ENCODE results near the gene SEL1L3.
"Not testable (repeated sequence)": the region's sequence is repeated elsewhere in the genome, so short reads cannot be mapped to it uniquely, and the experiment has no call there.

SEL1L3 gene

DNA sequence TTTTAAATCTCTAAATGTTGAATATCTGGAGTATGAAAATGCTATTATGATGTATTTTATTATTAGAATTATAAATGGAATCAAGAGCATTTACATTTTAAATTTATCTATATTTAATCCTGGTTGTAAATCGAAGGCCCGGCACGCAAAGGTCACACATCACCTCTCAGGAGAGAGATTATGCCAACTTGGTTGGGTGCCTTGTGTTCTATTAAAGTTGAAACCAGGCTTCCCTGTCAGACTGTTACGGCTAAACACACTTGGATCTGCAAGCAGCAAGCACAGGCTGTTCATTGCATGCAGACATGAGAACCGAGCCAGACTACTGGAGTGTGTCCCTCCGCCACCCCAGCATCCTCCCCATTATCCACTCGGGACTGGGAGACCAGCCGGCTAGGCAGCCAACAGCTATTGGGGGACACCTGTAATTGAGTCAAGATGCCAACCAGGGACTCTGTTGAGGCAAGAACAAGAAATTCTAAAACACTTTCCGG is 16.4 kb upstream of the SEL1L3 start:
- no peak for DNase-seq

GRCh38 chr4:25878676-25879075 is 15.9 kb upstream of the SEL1L3 start:
- no peak for DNase-seq

DNA sequence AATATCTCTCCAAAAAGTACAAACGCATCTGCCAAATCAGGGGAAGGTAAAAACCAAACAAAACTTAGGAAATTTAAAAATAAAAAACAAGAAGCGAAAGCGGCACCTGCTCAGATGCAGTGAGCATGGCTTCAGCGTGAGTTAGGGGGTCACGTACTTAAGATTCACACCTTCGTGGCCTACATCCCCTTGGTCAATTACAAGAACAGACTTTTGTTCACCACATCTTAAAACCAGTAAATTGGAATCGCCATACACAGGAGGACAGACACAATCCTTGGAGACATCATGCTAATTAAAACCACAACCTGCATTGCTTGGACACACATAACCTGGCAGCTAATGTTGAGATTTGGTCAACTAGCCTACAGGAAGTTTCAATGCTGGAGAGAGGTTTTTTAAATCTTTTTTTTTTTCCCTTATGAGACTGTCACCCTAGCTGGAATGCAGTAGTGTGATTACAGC is 12.5 kb upstream of the SEL1L3 start:
- DNase-seq: no peak

GRCh38 chr4:25874655-25875054 is 11.9 kb upstream of the SEL1L3 start:
- DNase-seq: no peak

DNA sequence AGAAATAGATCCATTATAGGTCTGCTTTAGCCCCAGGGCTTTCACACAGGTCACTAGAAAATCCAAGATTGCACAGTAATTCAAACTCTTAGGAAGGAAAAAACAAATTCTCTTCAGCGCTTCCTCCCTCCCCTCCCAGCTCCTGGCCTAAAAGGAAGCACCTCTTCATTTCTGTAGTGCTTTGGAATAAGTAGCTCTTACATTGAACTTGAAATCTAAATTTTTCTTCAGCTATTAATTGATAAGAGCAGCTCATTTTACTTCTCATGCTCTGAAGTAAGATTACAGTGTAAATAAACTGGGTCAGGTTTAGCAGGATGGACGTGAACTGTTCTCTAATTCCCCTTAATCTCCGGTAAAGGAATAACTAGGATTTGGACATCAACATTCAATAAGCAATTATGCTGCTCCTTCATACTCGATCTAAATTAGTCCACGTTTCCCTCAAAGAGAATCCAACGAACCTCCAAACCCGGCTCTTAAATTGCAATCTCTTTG is 10.9 kb upstream of the SEL1L3 start:
- no peak for DNase-seq

GRCh38 chr4:25872851-25873631 is 10.3 kb upstream of the SEL1L3 start:
- DNase-seq: no peak

DNA sequence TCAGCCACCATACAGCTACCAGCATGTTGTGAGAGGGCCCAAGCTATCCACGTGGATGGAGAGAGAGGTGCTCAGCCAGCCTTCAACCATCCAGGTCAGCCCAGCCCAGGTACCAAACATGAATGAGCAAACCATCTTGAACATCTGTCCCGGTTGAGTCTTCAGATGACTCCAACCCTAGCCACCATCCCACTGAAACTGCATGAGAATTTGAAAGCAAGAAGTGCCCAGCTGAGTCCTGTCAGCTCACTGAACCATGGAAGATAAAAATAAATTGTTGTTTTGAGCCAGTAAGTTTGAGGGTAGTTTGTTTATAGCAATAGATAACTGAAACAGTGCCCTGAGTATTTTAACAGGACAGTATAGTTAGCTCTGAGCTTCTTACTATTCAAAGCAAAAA is 7.3 kb upstream of the SEL1L3 start:
- no peak for DNase-seq

GRCh38 chr4:25867781-25868294 is 5.0 kb upstream of the SEL1L3 start:
- DNase-seq: no peak

DNA sequence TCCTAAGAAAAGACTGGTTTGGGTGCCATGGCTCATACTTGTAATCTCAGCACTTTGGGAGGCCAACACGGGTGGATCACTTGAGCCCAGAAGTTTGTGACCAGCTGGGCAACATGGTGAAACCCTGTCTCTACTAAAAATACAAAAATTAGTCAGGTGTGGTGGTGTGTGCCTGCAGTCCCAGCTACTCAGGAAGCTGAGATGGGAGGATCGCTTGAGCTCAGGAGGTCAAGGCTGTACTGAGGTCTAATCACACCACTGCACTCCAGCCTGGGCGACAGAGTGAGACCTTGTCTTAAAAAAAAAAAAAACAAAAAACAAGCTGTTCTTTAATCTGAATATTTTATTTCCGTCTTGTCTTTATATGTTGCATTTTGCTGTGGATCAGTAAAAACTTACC is 3.6 kb upstream of the SEL1L3 start:
- DNase-seq: not testable (repeated sequence)

GRCh38 chr4:25865586-25865985 is 2.8 kb upstream of the SEL1L3 start:
- DNase-seq: peak; percentile 55

DNA sequence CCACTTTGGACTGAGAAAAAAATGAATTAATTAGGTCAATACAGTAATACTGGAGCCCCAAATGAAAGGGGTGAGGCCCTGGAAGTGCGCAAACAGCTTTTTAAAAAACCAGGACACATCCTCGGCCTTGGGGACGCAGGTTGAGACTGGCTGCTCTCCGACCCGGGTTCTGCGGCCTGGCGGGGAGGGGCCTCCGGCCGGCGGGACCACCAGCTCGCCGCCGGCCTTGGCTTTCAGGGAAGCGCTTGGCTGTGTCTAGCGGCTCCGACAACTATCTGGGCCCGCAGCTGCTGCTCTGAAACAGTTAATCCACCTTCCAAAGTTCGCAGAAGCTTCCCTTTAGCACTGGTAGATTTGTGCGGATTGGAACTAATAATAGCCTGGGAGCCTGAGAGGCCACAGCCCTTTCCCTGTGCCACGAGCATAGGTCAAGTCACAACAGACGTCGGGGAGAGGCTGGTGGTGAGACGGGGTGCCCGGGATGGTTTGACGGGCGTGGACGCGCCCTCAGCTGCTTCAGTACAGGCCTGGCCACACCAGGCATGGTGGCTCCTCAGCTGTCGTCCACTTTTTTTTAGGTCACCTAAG is 1.1 kb upstream of the SEL1L3 start:
- DNase-seq: no peak

GRCh38 chr4:25863347-25863784 is 578 bp upstream of the SEL1L3 start:
- no peak for DNase-seq

- DNase-seq: no peak
Measured at GRCh38 chr4:25861951-25862410, 807 bp downstream of the SEL1L3 start.

DNA sequence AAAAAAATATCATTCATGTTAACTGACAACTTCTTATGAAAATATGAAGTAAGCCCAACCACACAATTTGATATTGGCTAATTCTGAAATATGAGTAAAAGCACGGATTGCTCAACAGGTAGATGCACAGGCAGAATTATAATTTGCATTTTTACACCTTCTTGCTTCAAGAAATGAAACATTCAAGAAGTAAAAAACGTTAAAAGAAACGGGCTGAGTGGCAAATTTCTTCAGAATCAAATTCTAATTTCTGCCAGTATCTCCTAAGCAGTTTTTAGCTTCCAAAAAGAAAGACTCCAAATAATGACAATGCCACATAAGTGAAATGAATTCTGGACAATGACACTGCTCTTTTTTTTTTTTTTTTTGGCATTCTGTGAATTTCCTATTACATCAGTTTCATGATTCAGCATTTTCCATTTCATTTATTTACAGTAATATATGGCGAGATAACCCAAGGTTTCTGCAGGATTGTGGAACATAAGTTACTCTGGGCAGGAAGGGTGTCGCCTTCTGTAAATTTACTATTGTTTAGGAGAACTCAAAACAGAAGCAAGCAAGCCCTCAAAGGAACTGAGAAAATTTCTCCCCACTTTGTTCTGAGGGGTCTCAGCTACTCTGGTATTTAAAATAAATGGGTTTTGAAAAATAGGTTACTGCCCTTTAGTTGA is 1.4 kb downstream of the SEL1L3 start:
- DNase-seq: no peak

DNA sequence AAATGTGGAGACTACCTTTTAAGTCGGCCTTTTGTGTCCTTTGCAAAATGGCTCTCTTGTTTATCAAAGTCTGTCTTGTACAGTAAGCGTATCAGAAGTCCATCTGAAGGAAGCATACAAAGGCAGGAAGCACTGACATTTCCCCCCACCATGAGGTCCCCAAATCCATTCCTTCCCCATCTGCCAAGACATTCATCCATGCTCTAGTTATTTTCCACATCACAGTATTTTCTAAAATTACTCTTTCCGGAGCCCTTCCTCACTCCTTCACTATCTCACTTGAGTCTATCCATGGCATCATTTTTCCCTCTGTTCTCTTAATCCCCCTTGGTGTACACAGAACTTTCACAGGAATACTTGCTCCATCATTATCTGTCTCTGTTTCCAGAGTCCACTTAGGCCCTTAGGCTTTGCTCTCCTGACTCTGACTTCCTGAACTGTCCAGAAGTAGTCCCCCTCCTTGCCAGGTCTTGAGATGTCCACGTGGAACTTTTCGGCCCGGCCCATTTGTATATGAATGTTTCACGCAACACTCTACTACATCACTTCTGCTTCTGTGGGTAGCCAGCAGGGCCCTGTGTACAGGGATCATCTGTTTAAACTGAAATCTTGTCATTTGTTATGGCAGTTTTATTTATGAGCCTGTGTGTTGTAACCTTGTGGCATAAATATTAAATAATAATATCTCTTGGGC is 2.1 kb downstream of the SEL1L3 start:
- DNase-seq: no peak

DNA sequence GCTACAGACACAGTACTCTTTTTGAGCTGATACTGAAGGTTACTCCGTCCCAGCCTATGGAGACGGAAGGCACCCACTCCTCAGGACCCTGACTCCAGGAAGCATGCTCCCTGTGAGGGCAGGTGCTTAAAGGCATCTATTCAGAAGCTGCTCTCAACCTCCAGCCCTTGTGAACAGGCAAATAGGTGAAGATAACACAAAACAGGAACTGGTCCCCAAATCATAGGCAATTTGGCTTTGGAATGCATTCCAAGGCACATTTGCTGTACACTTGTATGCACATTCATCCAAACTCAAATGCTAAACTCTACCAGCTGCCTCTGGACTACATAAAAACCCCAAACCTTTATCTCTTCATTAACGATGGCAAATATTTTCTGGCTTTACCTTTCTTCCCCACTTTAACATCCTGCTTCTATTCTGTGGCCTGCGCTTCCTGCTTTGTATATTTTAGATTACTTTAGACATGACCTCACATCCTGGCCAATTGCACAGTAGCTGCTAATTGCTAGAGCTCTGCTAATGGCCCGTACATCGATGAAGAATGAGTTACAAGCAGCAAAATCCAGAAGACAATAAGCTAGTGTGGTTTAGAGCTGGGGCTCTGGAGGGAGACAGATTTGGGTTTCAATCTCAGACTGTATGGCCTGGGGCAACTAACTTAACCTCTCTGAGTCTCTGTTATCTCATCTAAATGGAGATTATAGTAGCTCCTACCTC is 3.2 kb downstream of the SEL1L3 start:
- DNase-seq: no peak

GRCh38 chr4:25857851-25858400 is 4.9 kb downstream of the SEL1L3 start:
- DNase-seq: no peak

DNA sequence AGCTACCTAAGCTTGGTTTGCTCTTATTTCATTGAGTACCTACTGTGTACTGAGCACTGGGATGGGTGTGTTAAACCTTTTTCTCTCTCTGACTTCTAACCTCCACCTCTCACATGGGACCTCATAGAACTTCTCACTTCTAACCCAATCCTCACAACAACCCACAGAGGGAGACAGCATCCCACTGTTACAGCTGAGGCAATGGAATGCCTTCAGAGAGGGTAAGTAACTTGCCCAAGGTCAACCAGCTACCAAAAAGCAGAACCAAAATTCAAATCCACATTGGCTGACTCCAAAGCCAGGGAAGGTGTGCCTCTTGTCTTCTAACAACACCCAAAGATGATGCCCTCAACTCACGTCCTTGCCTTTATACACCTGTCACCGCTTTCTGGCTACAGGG is 5.4 kb downstream of the SEL1L3 start:
- no peak for DNase-seq

DNA sequence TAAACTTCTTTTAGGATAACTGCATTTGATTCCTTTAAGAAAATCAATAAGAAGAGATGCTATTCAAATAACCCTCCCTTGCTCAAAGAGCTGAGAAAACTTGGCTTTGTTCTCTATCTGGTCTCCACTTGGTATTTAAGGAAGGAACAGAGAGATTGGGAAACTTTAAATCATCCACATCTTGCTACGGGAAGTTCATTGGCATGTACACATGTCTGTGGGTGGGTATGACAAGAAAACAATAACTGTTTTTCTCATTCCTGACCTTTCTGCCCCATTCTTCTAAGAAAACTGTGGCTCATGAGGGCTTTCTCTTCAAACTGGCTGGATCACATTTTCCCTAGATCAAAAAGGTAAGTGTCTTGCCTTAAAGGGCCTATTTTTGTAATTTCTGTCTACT is 6.0 kb downstream of the SEL1L3 start:
- no peak for DNase-seq

DNA sequence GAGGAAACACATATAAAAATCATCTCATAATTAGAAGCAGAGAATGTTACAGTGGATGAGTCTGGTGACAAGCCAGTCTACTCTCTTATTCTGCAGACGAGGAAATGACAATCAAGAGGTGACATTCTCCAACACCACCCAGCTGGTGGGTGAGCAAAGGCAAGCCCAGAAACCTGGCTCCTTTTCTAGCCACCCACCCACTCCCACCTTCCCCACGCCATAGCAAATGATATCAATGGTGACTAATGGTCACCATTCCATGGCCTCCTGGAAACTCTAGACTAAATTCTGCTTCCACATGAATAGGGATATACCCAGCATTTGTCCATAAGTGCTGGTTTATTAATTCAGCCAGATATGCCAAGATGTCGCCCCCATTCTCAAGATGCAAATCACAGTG is 10.7 kb downstream of the SEL1L3 start:
- no peak for DNase-seq

- no peak for DNase-seq
Measured at GRCh38 chr4:25847329-25847728, 15.5 kb downstream of the SEL1L3 start.
